ENCODE measurements around the gene PPP1R12C.
A peak's percentile ranks its signal among the peaks of the same experiment; 100 is the strongest.
"Not testable (repeated sequence)": the region's sequence is repeated elsewhere in the genome, so short reads cannot be mapped to it uniquely, and the experiment has no call there.

Gene PPP1R12C

DNA sequence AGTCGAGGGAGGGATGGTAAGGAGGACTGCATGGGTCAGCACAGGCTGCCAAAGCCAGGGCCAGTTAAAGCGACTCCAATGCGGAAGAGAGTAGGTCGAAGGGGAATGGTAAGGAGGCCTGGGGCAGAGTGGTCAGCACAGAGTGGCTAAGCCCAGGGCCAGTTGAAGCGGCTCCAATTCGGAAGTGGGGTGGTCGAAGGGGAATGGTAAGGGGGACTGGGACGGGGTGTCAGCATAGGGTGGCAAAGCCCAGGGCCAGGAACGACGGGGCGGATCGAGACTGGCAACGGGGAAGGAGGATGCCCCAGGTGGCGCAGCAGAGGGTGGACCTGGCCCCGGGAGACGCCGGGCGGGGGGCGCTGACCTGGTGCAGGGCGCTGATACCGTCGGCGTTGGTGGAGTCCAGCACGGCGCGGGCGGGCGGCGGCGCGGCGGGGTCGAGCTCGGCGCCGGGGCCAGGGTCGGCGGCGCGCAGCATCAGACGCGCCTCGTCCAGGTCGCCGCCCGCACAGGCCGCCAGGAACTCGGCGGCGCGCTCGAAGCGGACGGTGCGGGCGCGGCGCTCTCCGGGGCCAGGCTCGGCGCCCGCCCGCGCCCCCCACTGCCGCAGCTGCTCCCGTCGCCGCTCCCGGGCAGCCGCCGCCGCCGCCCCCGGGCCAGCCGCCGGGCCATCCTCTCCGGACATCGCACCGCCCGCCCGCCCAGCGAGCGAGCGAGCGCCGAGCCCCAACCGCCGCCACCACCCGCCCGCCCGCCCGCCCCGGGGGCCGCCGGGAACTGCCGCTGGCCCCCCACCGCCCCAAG is at the start of gene PPP1R12C:
Gene PPP1R12C, minus strand, starts transcription at position 779 of the 804 bp plus-strand sequence. Its CDS starts 94 bp downstream, at position 685.
- DNase-seq (ENCODE audit: low spot score), result no peak

DNA sequence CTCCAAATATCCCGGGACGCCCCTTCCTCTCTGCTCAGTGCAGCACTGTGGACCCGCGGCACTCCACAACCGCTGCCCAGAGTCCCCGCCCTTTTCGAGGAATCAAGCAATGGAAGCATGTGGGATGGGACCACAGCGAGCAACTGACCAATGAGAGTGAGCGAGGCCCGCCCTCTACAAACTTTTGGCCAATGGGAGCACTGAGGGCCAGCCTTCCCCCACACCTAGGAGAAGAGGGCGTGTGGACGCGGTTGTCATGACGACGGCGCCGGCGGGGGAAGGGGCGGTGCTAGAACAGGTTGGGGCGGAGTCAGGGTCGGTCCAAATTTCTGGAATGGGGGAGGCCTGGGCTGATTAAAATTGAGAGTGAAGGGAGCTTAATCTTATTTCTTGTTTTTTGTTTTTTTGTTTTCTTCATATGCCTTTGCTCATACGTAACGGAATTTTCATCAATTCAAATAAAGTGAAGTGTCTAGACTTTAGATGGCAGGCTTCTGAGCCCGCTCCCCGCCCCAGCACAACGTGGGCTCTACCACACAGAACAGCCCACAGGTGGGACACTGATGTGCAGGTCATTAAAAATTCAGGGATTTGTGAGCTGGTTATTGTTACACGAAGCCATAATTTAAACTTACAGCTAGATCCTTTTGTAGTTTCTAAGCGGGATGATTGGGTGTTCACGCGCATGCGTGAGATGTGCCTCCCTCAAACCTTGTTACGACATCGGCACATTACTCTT is 49.3 kb upstream of the PPP1R12C start, which contains the start of gene DNAAF3:
Gene DNAAF3, minus strand, starts transcription at position 84 of the 739 bp plus-strand sequence. CDS start 200 bp downstream, outside the sequence.
- DNase-seq (ENCODE audit: low spot score), result peak; percentile 98

DNA sequence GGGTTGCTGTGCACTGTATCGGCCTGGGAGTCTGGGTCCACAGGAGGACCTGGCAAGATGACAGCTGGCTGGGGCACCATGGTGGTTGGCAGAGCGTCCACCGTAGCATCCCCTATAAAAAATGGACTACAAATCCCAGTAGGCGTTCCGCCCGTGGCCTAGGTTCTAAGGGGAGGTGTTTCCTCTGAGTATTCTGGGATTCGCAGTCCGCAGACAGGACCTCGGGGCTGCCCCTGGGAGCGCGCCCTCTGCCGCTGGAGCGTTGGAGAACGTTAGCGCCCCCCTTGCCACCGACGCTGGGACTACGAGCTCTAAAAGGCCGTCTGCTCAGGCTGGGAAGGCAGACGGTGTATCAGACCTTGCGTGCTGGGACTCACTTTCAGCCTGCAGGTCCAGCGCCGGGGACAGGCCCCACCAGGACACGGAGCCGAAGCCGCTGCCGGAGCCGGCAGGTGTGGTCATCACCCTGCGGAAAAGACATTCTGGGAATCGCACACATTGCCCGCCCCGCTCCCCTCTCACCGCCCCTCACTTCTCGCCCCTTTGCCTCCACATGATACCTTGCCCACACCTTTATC is 48.6 kb upstream of the PPP1R12C start:
- peak; percentile 63 for DNase-seq (ENCODE audit: low spot score)

DNA sequence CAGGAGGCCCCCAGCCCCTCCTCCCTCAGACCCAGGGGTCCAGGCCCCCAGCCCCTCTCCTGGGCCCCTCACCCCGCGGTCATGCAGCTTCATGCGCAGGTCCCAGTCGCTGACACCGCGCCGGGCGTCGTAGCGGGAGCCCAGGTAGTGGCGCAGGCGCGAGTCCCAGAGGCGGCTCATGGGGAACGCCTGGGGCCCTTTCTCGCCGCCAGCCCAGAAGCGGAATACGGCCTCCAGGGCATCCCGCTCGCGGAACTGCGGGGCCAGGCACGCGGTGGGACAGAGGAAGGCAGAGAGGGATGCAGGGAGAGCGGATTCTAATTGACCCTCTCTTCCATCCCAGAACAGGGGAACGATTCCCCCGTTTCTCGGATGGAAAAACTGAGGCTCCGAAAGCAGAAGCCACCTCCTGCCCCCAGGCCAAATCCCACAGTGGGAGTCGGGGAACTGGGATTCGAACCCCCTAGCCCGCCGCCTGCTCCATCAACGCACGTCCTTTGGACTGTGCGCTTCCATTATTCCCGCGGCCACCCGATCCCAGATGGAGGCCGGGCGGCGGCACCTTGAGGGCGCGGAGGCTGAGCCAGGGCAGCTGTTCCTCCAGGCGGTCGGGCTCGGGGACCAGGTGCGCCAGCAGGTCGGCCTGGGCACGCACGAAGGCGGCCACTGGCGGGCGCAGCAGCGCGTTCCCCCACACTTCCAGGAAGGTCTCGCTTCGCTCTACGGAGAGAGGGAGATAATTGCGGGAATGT is 44.3 kb upstream of the PPP1R12C start:
- DNase-seq (ENCODE audit: low spot score), result no peak

DNA sequence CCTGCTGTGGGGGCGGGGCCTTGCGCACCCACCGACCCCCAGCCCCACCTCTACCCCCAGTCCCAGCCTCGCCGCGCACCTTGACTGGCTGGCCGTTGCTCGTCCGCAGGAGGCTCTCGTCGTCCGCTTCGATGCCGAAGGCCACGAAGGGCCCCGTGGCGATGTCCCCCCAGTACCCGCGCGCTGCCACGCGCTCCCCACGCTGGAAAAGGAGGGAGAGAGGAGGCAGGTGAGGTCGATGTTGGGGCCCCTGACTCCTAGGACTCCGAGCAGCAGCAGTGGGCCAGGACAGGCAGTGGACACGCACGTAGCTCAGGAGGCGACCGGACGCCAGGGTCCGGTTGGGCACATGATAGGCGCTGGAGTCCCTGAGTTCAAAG is 43.5 kb upstream of the PPP1R12C start:
- no peak for DNase-seq (ENCODE audit: low spot score)

DNA sequence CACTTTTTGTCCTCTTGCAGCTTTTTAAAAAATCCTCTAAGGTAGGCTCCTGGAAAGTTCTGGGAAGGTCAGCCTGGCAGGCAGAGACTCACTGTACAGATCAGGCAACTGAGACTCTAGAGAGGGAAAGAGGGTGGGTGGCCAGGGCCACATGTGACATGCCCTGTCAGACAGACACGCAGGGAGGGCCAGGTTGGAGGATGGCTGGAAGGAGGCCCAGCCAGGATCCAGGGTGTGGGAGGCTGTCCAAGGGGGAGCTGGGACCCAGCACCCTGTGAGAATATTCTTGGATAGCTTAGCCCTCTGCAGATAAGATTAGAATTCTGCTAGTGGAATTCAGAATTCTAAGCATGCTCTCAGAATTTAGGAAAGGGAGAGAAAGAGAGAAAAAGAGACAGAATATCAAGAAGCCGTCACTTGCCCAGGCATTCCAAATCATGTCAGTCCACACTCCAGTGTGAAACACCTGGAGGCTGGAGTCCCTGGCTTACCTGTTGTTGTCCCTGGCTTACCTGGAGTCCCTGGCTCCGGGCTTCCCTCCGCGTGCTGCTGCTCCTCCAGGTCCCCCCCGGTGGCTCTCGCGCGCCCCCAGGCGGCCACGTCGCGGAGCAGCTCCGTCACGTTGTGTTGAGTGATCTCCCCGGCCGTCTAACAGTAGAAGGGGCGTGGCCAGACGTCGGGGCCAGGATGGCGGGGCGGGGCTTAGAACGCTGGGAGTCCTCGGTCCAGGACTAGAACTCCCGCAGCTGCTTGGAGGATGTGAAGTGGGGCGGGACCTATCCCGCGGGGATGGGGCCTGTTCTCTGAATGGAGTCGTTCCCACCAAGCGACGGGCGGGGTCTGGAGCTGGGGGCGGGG is 42.9 kb upstream of the PPP1R12C start:
- peak; percentile 86 for DNase-seq (ENCODE audit: low spot score)

DNA sequence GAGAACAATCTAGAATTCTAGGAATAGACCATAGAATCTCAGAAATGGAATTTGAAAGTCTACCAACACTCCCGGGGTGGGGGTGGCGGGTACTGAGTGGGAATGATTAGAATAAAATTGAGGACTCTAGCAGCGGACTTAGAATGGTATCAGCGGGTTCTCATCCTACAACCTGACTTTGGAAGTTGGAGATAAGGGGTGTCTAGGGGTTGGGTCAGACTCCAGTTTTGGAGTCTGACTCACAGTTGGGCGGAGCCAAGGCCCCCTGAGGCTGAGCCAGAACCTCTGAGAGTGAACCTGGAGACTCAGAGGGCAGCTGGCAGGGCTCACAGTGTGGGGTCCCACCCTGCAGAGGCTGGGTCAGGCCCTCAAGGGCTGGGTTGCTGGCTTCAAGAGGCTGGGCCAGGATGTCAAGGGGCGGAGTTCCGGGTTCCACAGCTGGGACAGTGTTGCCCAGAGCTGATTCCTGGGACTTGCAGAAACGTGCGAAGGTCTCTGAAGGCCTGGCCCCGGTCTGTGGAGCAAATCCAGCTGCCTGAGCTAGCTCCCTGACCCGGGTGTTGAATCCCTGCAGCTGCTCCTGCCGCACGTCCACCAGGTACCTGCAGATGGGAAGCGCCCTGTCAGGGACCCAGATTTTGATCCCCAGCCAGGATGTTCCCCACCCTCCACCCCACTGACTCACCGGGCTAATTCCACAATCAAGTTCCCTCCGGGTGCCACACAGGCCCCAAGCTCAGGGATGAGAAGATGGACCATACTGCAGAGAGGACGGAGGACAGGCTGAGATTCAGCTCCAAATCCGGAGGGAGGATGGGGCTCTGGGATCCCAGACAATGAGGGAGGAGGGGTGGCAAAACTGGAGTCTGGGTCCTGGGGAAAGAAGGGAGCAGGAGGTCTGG is 41.7 kb upstream of the PPP1R12C start:
- DNase-seq (ENCODE audit: low spot score), result no peak

DNA sequence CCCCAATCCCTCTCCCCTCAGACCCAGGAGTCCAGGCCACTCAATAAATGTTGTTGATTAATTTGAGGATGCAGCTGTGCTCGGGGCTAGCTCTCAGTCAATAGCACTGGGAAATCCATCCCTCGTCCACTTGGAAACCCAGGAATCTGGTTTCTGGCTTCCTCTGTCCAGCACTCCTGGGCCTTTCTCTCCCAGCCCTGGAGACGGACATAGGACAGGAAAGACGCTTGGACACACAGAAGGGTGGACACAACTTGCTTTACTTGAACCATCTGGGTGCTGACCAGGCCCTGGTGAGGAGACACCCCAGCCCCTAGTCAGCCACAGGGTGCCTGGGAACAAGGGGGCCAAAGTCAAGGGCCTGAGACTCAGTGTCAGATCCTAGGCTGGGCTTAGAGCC is 41.0 kb upstream of the PPP1R12C start:
- no peak for DNase-seq (ENCODE audit: low spot score)

DNA sequence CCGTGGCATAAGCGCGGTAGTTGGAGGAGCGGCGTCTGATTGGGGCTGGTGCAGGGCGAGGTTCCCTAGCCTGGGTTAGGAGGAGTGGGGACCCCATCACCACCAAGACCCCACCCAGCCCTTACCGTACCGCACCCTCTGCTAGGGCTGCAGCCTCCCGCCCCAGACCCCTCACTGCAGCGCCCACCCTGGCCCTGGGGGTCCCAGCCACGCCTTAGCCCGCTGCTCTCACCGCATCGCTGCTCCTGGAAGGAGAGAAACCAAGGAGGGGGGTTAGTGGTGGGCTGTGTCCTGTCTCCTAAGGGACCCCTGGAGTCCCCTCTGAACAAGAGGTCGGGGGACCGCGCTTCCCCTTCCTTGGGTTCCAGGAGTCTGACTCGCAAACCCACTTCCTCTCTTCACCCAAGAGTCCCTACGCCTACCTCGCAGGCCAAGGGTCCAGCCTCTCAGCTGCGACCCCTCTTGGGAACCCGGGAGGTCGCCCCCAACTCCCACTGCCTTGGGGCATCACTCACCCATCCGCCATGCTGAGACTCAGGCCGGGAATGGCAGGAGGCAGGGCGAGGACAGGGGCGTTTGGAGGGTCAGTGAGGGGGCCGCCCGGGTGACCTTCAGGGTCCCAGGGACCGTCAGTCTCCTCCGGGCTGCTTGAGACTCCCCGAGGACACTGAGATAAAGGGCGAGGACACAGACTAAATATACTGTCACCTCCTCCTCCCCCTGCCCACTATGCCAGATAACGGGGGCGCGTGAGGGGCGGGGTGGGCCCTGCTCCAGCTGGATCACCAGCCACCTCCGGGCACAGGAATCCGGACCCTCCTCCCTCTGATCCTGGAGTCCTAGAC is 39.8 kb upstream of the PPP1R12C start, which contains the start of gene TNNI3:
Gene TNNI3, minus strand, starts transcription at position 669 of the 845 bp plus-strand sequence. Its CDS starts 143 bp downstream, at position 526.
- no peak for DNase-seq (ENCODE audit: low spot score)

DNA sequence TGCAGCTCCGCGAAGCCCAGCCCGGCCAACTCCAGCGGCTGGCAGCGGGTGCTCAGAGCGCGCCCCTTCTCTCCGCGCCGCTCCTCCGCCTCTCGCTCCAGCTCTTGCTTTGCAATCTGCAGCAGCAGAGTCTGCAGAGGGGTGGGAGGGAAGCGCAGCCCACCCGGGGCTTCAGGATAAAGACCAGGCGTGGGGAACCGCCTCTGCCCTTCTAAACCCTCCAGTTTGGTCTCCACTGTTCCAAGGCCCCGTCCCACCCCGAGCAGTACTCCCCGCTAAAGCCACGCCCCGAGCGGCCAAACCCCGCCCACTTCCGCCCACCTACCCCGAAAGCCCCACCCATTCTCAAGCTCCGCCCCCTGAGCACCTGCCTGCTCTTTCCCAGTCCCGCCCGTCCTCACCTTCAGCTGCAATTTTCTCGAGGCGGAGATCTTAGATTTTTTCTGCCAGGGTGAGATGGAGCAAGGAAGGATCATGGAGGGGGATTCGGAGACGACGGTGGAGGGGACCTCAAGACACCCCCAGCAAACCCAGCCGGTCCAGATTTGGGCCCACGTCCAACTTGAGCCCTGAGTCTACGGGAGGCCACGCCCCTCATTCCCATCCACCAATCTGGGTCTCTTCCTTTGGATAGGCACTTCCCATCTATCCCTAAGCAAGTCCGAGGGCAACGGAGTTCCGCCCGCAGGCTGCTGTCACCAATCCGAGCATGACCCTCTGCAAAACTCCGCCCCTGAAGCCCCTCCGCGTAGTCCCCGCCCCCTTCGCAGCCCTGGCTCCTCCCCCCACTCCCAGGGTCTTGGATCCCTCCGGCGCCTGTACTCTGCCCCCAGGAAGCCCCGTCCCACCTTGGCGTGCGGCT is 39.0 kb upstream of the PPP1R12C start:
- peak; percentile 47 for DNase-seq (ENCODE audit: low spot score)

DNA sequence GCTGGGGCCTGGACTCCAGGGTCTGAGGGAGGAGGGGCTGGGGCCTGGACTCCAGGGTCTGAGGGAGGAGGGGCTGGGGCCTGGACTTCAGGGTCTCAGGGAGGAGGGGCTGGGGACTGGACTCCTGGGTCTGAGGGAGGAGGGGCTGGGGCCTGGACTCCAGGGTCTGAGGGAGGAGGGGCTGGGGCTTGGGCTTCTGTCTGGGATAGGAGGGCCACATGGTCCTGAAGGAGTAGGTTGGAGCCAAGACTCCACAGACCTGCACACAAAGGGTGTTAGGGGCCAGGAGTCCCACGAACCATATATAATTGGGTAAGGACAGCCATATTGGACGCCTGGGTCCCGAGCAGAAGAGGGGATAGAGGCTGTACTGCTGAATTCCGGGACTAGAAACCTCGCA is 38.3 kb upstream of the PPP1R12C start:
- not testable (repeated sequence) for DNase-seq (ENCODE audit: low spot score)

DNA sequence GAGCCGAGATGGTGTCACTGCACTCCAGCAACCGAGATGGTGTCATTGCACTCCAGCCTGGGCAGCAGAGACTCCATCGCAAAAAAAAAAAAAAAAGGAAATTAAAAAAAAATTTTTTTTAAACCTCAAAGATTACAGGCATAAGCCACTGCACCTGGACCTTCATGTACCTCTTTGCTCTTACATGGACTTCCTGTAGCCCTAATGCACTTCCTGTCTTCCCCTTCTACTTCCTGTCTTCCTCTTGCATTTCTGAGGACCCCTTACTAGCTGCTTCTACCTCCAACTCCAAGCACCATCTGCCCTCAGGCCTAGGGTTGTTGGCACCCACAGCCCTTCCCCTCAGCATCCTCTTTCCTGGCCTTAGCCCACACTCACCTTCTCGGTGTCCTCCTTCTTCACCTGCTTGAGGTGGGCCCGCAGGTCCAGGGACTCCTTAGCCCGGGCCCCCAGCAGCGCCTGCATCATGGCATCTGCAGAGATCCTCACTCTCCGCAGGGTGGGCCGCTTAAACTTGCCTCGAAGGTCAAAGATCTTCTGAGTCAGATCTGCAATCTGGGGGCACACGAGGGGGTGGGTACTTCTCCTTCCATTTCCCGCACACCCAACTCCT is 36.3 kb upstream of the PPP1R12C start:
- DNase-seq (ENCODE audit: low spot score), result no peak

DNA sequence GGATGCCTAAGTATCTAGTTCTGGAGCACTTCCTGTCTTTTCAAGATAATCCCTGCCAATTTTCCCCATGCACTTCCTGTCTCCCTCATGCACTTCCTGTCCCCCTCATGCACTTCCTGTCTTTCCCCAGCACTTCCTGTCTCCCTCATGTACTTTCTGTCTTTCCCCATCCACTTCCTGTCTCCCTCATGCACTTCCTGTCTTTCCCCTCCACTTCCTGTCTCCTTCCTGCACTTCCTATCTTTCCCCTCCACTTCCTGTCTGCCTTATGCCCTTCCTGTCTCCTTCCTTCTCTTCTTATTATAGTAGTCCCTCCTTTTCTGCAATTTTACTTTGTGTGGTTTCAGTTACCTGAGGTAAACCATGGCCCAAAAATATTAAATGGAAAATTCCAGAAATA is 34.6 kb upstream of the PPP1R12C start:
- DNase-seq (ENCODE audit: low spot score), result no peak

DNA sequence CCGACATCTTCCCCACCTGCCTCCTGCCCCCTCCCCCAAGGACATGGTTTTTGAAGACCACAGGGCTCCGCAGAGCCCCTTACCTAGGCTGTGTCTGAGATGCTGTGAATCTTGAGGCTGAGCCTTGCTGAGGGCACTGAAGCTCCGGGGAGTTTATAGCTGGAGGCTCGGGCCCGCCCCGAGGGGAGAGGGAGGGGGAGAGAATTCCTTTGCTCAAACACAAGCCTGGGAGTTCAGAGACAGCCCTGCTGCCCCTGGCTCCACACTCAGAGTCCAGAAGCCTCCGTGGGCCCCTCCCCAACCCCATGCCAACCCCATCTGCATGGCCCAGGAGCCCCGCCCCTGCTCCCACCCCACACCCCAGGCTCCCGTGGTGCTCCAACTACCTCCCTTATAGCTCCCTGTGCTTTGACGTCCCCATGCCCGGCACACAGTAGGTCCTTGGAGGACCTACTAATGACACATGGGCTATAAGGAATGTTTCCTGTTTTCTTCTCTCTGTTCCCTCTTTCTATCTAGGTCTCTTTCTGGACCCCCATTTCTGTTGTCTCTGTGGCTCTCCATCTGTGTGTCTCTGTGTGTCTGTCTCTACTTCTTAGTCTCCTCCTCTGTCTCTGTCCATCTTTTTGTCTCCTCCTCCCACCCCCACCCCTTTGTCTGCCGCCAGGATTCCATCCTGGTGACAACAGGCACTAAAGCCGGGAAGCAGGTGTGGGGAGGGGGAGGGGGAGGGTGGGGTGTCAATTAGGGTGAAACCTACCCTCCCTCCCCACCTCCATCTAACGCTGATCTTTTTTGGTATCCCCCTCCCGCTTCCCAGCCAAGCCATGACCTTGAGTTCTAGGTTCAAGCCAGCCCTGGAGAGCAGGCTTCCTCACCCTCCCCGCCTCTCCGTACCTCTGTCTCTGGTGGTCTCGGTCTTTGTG is 31.9 kb upstream of the PPP1R12C start, which contains the start of gene TNNT1:
Gene TNNT1, minus strand, starts transcription at position 129 of the 926 bp plus-strand sequence. CDS start 2,049 bp downstream, outside the sequence.
- DNase-seq (ENCODE audit: low spot score), result no peak

DNA sequence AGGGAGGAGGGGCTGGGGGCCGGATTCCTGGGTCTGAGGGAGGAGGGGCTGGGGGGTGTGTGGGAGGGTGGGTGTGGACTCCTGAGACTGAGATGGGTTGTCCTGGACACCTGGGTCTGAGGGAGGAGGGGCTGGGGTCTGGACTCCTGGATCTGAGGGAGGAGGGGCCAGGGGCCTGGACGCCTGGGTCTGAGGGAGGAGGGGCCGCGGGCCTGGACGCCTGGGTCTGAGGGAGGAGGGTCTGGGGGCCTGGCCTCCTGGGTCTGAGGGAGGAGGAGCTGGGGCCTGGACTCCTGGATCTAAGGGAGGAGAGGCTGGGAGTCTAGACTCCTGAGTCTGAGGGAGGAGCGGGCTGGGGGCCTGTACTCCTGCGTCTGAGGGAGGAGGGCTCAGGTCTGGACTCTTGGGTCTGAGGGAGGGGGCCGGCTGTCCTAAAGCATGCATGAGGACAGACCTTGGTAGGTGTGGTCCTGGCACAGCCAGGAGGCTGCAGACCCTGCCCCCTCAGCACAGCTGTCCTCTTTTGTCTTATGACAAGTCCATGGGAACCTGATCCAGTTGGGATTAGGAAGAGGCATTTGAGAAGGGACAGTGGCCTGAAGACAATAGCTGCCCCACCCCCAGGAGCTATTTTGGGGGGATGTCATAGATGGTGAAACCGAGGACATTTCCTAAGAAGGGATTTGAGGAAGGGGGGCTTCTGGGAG is 30.3 kb upstream of the PPP1R12C start:
- no peak for DNase-seq (ENCODE audit: low spot score)

Measured in kidney capillary endothelial cell (primary cell).